Stomach (tissue), 9 donors: ENCODE measurements around the gene LEKR1. TPM values are rescaled to one million over a fixed set of nuclear protein-coding genes. Genes with fewer than 3 reads are reported as not detected.

Experiments used
- DNase-seq, 2 donors: peaks; one replicate each; pipeline versions ENCODE4 v3.0.0 to v3.0.0-alpha.2; 2013 to 2019
- H3K27ac ChIP-seq, 5 donors: fragments of 200-600 bp in 4 of 5; sonication (generic) in 4 of 5; one replicate each; pipeline ENCODE4 v1.5.1; 2013 to 2019; ENCODE audit warnings: mild to moderate bottlenecking in 1 of 5, moderate library complexity in 1 of 5
- H3K27me3 ChIP-seq, 3 donors: fragments of 200-600 bp; sonication (generic); one replicate each; pipeline ENCODE4 v1.5.1; 2017 to 2019; ENCODE audit warnings: mixed run types in 1 of 3
- H3K36me3 ChIP-seq, 4 donors: fragments of 200-600 bp; sonication (generic); 1 replicate in 3 of 4; 2 replicates in 1 of 4; pipeline ENCODE4 v1.5.1; 2016 to 2019
- H3K4me1 ChIP-seq, 4 donors: fragments of 200-600 bp; sonication (generic); one replicate each; pipeline ENCODE4 v1.5.1; 2016 to 2019
- H3K4me3 ChIP-seq, 4 donors: fragments of 200-600 bp; sonication (generic) in 3 of 4; one replicate each; pipeline ENCODE4 v1.5.1; 2016 to 2019; ENCODE audit warnings: mild to moderate bottlenecking in 1 of 4
- H3K9me3 ChIP-seq, 4 donors: fragments of 200-600 bp; sonication (generic); one replicate each; pipeline ENCODE4 v1.5.1; 2016 to 2019
- CTCF ChIP-seq, 7 experiments: fragments of 450-650 bp in 4 of 7; fragments of 200-600 bp in 3 of 7; sonication (generic) in 3 of 7; IDR thresholded peaks; one replicate each; pipeline ENCODE4 v1.5.1; 2016 to 2019; ENCODE audit warnings: antibody characterized with exemption in 7 of 7, control low read depth in 2 of 7, mild to moderate bottlenecking in 1 of 7
- EP300 ChIP-seq: sonication (generic); formaldehyde crosslinking; IDR thresholded peaks from one replicate; pipeline ENCODE4 v1.6.1; 2017; ENCODE audit warnings: antibody characterized with exemption
- POLR2A ChIP-seq, 4 donors: fragments of 450-650 bp; IDR thresholded peaks; one replicate each; pipeline ENCODE4 v1.6.1; 2016; ENCODE audit warnings: antibody characterized with exemption in 4 of 4, control low read depth in 2 of 4, mild to moderate bottlenecking in 1 of 4, moderate library complexity in 1 of 4
- POLR2AphosphoS5 ChIP-seq, 3 donors: sonication (generic); formaldehyde crosslinking; IDR thresholded peaks; one replicate each; pipeline ENCODE4 v1.6.1; 2016; ENCODE audit warnings: antibody characterized with exemption in 3 of 3
- WGBS, 5 donors: extraction: QIAGEN DNeasy Blood & Tissue Kit in 3 of 5; methylation state at CpG; one replicate each; pipeline versions ENCODE4 v1.1.5 to v1.1.7; 2013 to 2018; 5-methylcytosine and 5-hydroxymethylcytosine counted together
- intact Hi-C: fragments of 100-400 bp; cut with DNase I; formaldehyde crosslinking; loops from one replicate; pipeline ENCODE4 v1.15.1; 2023; ENCODE audit warnings: low total_unique reads
- polyA plus RNA-seq, 3 donors: library from polyadenylated mRNA; stranded (reverse); fragments of 200-250 nt; gene quantifications; one replicate each; pipeline ENCODE4 v1.2.3, GENCODE V29; 2013
- total RNA-seq, 5 donors: library from RNA; depleted of rRNA; stranded (reverse); fragments of >200 nt; gene quantifications; one replicate each; pipeline versions ENCODE4 v1.1.0 to v1.2.3, GENCODE V29; 2014 to 2016
- donor health status: healthy with polysubstance abuse.
- donor health status: Bipolar disorder and iron deficiency.
- donor health status: healthy.

Gene LEKR1
- total and polyA plus RNA-seq, 8 donors, result 0.31 to 2.6 (median 0.44) TPM; not detected in 3

- Histone ChIP-seq H3K4me3 (no peak overlapping the region), H3K36me3 (no peaks in the 10 kb centered on the region), H3K9me3 (no peaks in the 10 kb centered on the region), H3K4me1 (peaks cover 0 to 1% (median 0%) of the 10 kb centered on the region in 4 donors), H3K27ac (no peak overlapping the region), H3K27me3 (no peaks in the 10 kb centered on the region)
- no peak for TF ChIP-seq POLR2A (IDR thresholded peaks at IDR 0.05)
- no peak for TF ChIP-seq EP300
- no peak for TF ChIP-seq CTCF (IDR thresholded peaks at IDR 0.05)
- no peak for TF ChIP-seq POLR2AphosphoS5 (IDR thresholded peaks at IDR 0.05)
- WGBS, 5 donors, result 61 to 70% (median 65%) methylated on average over 2 of the region's 2 CpGs
- DNase-seq, result no peak
- intact Hi-C loops, result no loop called here
Measured at GRCh38 chr3:157058392-157059071, 232.4 kb downstream of the LEKR1 start.

- intact Hi-C loops, result no loop called here
- no peak for TF ChIP-seq CTCF (IDR thresholded peaks at IDR 0.05)
- no peak for TF ChIP-seq POLR2A (IDR thresholded peaks at IDR 0.05)
- TF ChIP-seq POLR2AphosphoS5 (IDR thresholded peaks at IDR 0.05), result no peak
- no peak for TF ChIP-seq EP300
- Histone ChIP-seq H3K27ac (no peak overlapping the region), H3K4me3 (no peak overlapping the region), H3K9me3 (no peaks in the 10 kb centered on the region), H3K27me3 (no peaks in the 10 kb centered on the region), H3K4me1 (peaks cover 0 to 8% (median 2%) of the 10 kb centered on the region in 4 donors), H3K36me3 (no peaks in the 10 kb centered on the region)
- no peak for DNase-seq
- WGBS, 5 donors, result 71 to 93% (median 83%) methylated on average over 1 of the region's 1 CpG
Measured at GRCh38 chr3:157059181-157059580, 233.0 kb downstream of the LEKR1 start.

GRCh38 chr3:157059661-157060060 lies 233.5 kb downstream of the LEKR1 start:
- Histone ChIP-seq H3K27ac (no peak overlapping the region), H3K27me3 (no peaks in the 10 kb centered on the region), H3K4me1 (peaks cover 0 to 11% (median 5%) of the 10 kb centered on the region in 4 donors), H3K36me3 (no peaks in the 10 kb centered on the region), H3K9me3 (no peaks in the 10 kb centered on the region), H3K4me3 (no peak overlapping the region)
- TF ChIP-seq CTCF (IDR thresholded peaks at IDR 0.05), result no peak
- TF ChIP-seq POLR2AphosphoS5 (IDR thresholded peaks at IDR 0.05), result no peak
- no peak for TF ChIP-seq POLR2A (IDR thresholded peaks at IDR 0.05)
- TF ChIP-seq EP300, result no peak
- no peak for DNase-seq
- intact Hi-C loops, result no loop called here

- DNase-seq, result no peak
- Histone ChIP-seq H3K9me3 (no peaks in the 10 kb centered on the region), H3K4me1 (peaks cover 0 to 11% (median 5%) of the 10 kb centered on the region in 4 donors), H3K27ac (no peak overlapping the region), H3K36me3 (no peaks in the 10 kb centered on the region), H3K27me3 (no peaks in the 10 kb centered on the region), H3K4me3 (no peak overlapping the region)
- TF ChIP-seq CTCF (IDR thresholded peaks at IDR 0.05) (no peak), EP300 (no peak), POLR2AphosphoS5 (IDR thresholded peaks at IDR 0.05) (no peak), POLR2A (IDR thresholded peaks at IDR 0.05) (no peak)
- intact Hi-C loops, result no loop called here
- WGBS, 5 donors, result 81 to 96% (median 85%) methylated on average over 1 of the region's 1 CpG
Measured at GRCh38 chr3:157061265-157061664, 235.1 kb downstream of the LEKR1 start.
